Omental fat pad (tissue), 4 donors: Measurements from ENCODE around the gene TUBB4B. TPM values are rescaled to one million over a fixed set of nuclear protein-coding genes. Genes with fewer than 3 reads are reported as not detected.
"Not testable (repeated sequence)": the region's sequence is repeated elsewhere in the genome, so short reads cannot be mapped to it uniquely, and the experiment has no call there.

Experiments
- ATAC-seq: fragments of 150-250 bp; one replicate; pipeline ENCODE4 v1.9.1; 2016; ENCODE audit warnings: mild to moderate bottlenecking, moderate library complexity; ENCODE audit not compliant: low FRiP score
- DNase-seq: peaks from one replicate; pipeline ENCODE4 v3.0.0-alpha.2; 2019; ENCODE audit warnings: low spot score
- CTCF ChIP-seq, 3 donors: fragments of 450-650 bp; IDR thresholded peaks; one replicate each; pipeline ENCODE4 v1.5.1; 2016 to 2017; ENCODE audit warnings: antibody characterized with exemption in 3 of 3, mild to moderate bottlenecking in 3 of 3, moderate library complexity in 2 of 3
- total RNA-seq, 4 donors: library from RNA; depleted of rRNA; stranded (reverse); fragments of >200 nt; gene quantifications; one replicate each; pipeline ENCODE4 v1.1.0, GENCODE V29; 2016

Gene TUBB4B
- total RNA-seq, 4 donors from 2014 or later: 197 to 452 (median 288) TPM

GRCh38 chr9:137252555-137253506 lies 11.7 kb downstream of the TUBB4B start:
- ATAC-seq (no peak), DNase-seq (no peak)
- no peak for TF ChIP-seq CTCF (IDR thresholded peaks at IDR 0.05)

GRCh38 chr9:137253717-137254623 lies 12.9 kb downstream of the TUBB4B start:
- ATAC-seq: no peak
- no peak for TF ChIP-seq CTCF (IDR thresholded peaks at IDR 0.05)

GRCh38 chr9:137254624-137255447 lies 13.7 kb downstream of the TUBB4B start, which contains the start of gene NELFB:
Gene NELFB, plus strand, starts transcription at chr9:137255327.
- ATAC-seq: peak; percentile 93
- DNase-seq: peak; percentile 72
- no peak for TF ChIP-seq CTCF (IDR thresholded peaks at IDR 0.05)

More at GRCh38 chr9:137253717-137254623, 12.9 kb downstream of the TUBB4B start:
- no peak for DNase-seq

- no peak for TF ChIP-seq CTCF (IDR thresholded peaks at IDR 0.05)
- DNase-seq (no peak), ATAC-seq (peak; percentile 49)
Observed at GRCh38 chr9:137255448-137256114, 14.5 kb downstream of the TUBB4B start.

- ATAC-seq: no peak
- no peak for DNase-seq
- TF ChIP-seq CTCF (IDR thresholded peaks at IDR 0.05): no peak
Observed at GRCh38 chr9:137256362-137256761, 15.3 kb downstream of the TUBB4B start.

GRCh38 chr9:137256856-137257255 lies 15.8 kb downstream of the TUBB4B start:
- DNase-seq (no peak), ATAC-seq (no peak)
- TF ChIP-seq CTCF (IDR thresholded peaks at IDR 0.05): no peak

GRCh38 chr9:137262173-137262908 lies 21.3 kb downstream of the TUBB4B start:
- DNase-seq, ATAC-seq: not testable (repeated sequence)
